Stimulated activated CD8-positive, alpha-beta memory T cell treated with anti-CD3 and anti-CD28 coated beads, Interleukin-12 subunit alpha, Interleukin-12 subunit beta, amount 100 ng/mL, for 24 hours (primary cell): ENCODE results near the gene TRIM71.
"Not testable (repeated sequence)": the region's sequence is repeated elsewhere in the genome, so short reads cannot be mapped to it uniquely, and the experiment has no call there.

Experiments used
- DNase-seq: peaks from one replicate; pipeline ENCODE4 v3.0.0-alpha.2; 2020; ENCODE audit errors: extremely low read depth

Gene TRIM71

GRCh38 chr3:32842987-32843386 lies 25.2 kb downstream of the TRIM71 start:
- no peak for DNase-seq

GRCh38 chr3:32843510-32844321 lies 25.9 kb downstream of the TRIM71 start:
- DNase-seq = no peak

GRCh38 chr3:32844322-32844654 lies 26.5 kb downstream of the TRIM71 start:
- no peak for DNase-seq

GRCh38 chr3:32844914-32845313 lies 27.1 kb downstream of the TRIM71 start:
- no peak for DNase-seq

- DNase-seq = not testable (repeated sequence)
These were observed 27.7 kb downstream of the TRIM71 start for GRCh38 chr3:32845546-32845945.

GRCh38 chr3:32847045-32847444 lies 29.2 kb downstream of the TRIM71 start:
- DNase-seq = not testable (repeated sequence)

GRCh38 chr3:32847528-32847927 lies 29.7 kb downstream of the TRIM71 start:
- no peak for DNase-seq

GRCh38 chr3:32848215-32848614 lies 30.4 kb downstream of the TRIM71 start:
- DNase-seq = no peak

GRCh38 chr3:32849046-32849445 lies 31.2 kb downstream of the TRIM71 start:
- no peak for DNase-seq

GRCh38 chr3:32850226-32850625 lies 32.4 kb downstream of the TRIM71 start:
- no peak for DNase-seq

GRCh38 chr3:32850636-32851035 lies 32.8 kb downstream of the TRIM71 start:
- no peak for DNase-seq

- DNase-seq = no peak
These were observed 34.3 kb downstream of the TRIM71 start for GRCh38 chr3:32852146-32852545.

GRCh38 chr3:32855350-32855953 lies 37.7 kb downstream of the TRIM71 start:
- DNase-seq = no peak

- no peak for DNase-seq
These were observed 38.6 kb downstream of the TRIM71 start for GRCh38 chr3:32856355-32856889.

GRCh38 chr3:32856901-32857507 lies 39.2 kb downstream of the TRIM71 start:
- DNase-seq = no peak

GRCh38 chr3:32857921-32858320 lies 40.1 kb downstream of the TRIM71 start:
- DNase-seq = no peak

GRCh38 chr3:32859604-32860237 lies 41.9 kb downstream of the TRIM71 start:
- DNase-seq = no peak

GRCh38 chr3:32860499-32860898 lies 42.7 kb downstream of the TRIM71 start:
- DNase-seq = no peak

- no peak for DNase-seq
These were observed 43.9 kb downstream of the TRIM71 start for GRCh38 chr3:32861681-32862080.

- DNase-seq = no peak
These were observed 44.6 kb downstream of the TRIM71 start for GRCh38 chr3:32862247-32862935.

GRCh38 chr3:32862936-32863487 lies 45.2 kb downstream of the TRIM71 start:
- DNase-seq = no peak
